Activated effector memory CD4-positive, alpha-beta T cell treated with Interleukin-2 at 50 U/mL for 16 hours (primary cell): Measurements from ENCODE around the gene CENPH.
"Not testable (repeated sequence)": the region's sequence is repeated elsewhere in the genome, so short reads cannot be mapped to it uniquely, and the experiment has no call there.

Experiments used
- DNase-seq: peaks from one replicate; pipeline ENCODE4 v3.0.0-alpha.2; 2020

The CENPH gene

GRCh38 chr5:69255940-69256339, 66.6 kb downstream of the CENPH start:
- DNase-seq = not testable (repeated sequence)

- no peak for DNase-seq
Observed at GRCh38 chr5:69257577-69257976, 68.2 kb downstream of the CENPH start.
